OCI-LY1 (cell line): Measurements from ENCODE around the gene SLC16A13.

Source experiments
- H2AFZ ChIP-seq: fragments of 200-600 bp; sonication (generic), shearing (Covaris generic); 2 replicates; pipeline ENCODE4 v1.6.0; 2014; ENCODE audit warnings: antibody characterized with exemption, mild to moderate bottlenecking, low read length
- H3F3A ChIP-seq: fragments of 200-600 bp; sonication (generic), shearing (Covaris generic); 2 replicates; pipeline ENCODE4 v1.6.0; 2014; ENCODE audit warnings: mild to moderate bottlenecking, antibody characterized with exemption, low read length, moderate library complexity; ENCODE audit not compliant: insufficient read depth
- H3K27ac ChIP-seq: fragments of 200-600 bp; sonication (generic); 2 replicates; pipeline ENCODE4 v1.5.1; 2014; ENCODE audit warnings: low read length, mixed run types, mild to moderate bottlenecking, low read depth; ENCODE audit not compliant: poor library complexity, severe bottlenecking
- H3K27me3 ChIP-seq: fragments of 200-600 bp; sonication (generic); 2 replicates; pipeline ENCODE4 v1.6.0; 2014; ENCODE audit warnings: antibody characterized with exemption, mild to moderate bottlenecking, low read length, moderate library complexity; ENCODE audit not compliant: insufficient read depth
- H3K36me3 ChIP-seq: fragments of 200-600 bp; sonication (generic); 2 replicates; pipeline ENCODE4 v1.6.1; 2014; ENCODE audit warnings: mild to moderate bottlenecking, antibody characterized with exemption, low read length, moderate library complexity, mixed read lengths; ENCODE audit not compliant: insufficient read depth
- H3K4me1 ChIP-seq: fragments of 200-600 bp; sonication (generic); 2 replicates; pipeline ENCODE4 v1.5.1; 2014; ENCODE audit warnings: mild to moderate bottlenecking, low read length, moderate library complexity; ENCODE audit not compliant: insufficient read depth, severe bottlenecking
- H3K4me2 ChIP-seq: fragments of 200-600 bp; sonication (generic), shearing (Covaris generic); 2 replicates; pipeline ENCODE4 v1.6.1; 2014; ENCODE audit warnings: low read length
- H3K4me3 ChIP-seq: fragments of 200-600 bp; sonication (generic); 2 replicates; pipeline ENCODE4 v1.5.1; 2014; ENCODE audit warnings: low read length, low read depth, mild to moderate bottlenecking, mixed read lengths; ENCODE audit not compliant: poor library complexity, severe bottlenecking
- H3K79me2 ChIP-seq: fragments of 200-600 bp; shearing (Covaris generic); 2 replicates; pipeline ENCODE4 v1.6.1; 2016; ENCODE audit warnings: mixed run types, low read length, mixed read lengths; ENCODE audit not compliant: insufficient read depth
- H3K9ac ChIP-seq: fragments of 200-600 bp; sonication (generic), shearing (Covaris generic); 2 replicates; pipeline ENCODE4 v1.6.1; 2014; ENCODE audit warnings: mild to moderate bottlenecking, low read length, mixed read lengths
- H3K9me2 ChIP-seq: fragments of 200-600 bp; sonication (generic), shearing (Covaris generic); 2 replicates; pipeline ENCODE4 v1.6.1; 2014; ENCODE audit warnings: low read depth, mild to moderate bottlenecking, low read length, mixed read lengths
- H3K9me3 ChIP-seq: fragments of 200-600 bp; shearing (Covaris generic); 2 replicates; pipeline ENCODE4 v1.6.1; 2014; ENCODE audit warnings: low read length, mixed read lengths
- H4K20me1 ChIP-seq: fragments of 200-600 bp; sonication (generic), shearing (Covaris generic); 2 replicates; pipeline ENCODE4 v1.6.0; 2016; ENCODE audit warnings: mild to moderate bottlenecking, low read length; ENCODE audit not compliant: insufficient read depth
- CTCF ChIP-seq: fragments of 200-600 bp; sonication (generic), shearing (Covaris generic); IDR thresholded peaks from 2 replicates; pipeline ENCODE4 v1.5.1; 2017; ENCODE audit warnings: mild to moderate bottlenecking, antibody characterized with exemption, low read length, moderate library complexity, mixed read lengths
- EZH2 ChIP-seq: fragments of 200-600 bp; sonication (generic), shearing (Covaris generic); IDR thresholded peaks from 2 replicates; pipeline ENCODE4 v1.8.0; 2017; ENCODE audit warnings: borderline replicate concordance, mixed run types, mild to moderate bottlenecking, antibody characterized with exemption, low read length, moderate library complexity, mixed read lengths

SLC16A13 gene

GRCh38 chr17:7070712-7071111 lies 34.9 kb downstream of the SLC16A13 start:
- TF ChIP-seq EZH2 (no peak), CTCF (no peak)
- no peaks in the 10 kb centered on the region for H3K79me2 ChIP-seq
- no peak overlapping the region for H3K9ac ChIP-seq
- H3K4me1 ChIP-seq, result no peaks in the 10 kb centered on the region
- no peaks in the 10 kb centered on the region for H3K9me2 ChIP-seq
- H3K4me3 ChIP-seq, result no peak overlapping the region
- H4K20me1 ChIP-seq, result no peaks in the 10 kb centered on the region
- H3K9me3 ChIP-seq, result no peaks in the 10 kb centered on the region
- H2AFZ ChIP-seq, result no peak overlapping the region
- H3K4me2 ChIP-seq, result no peak overlapping the region
- peaks cover 6% of the 10 kb centered on the region; the same call in 1 of the 2 replicates for H3K27me3 ChIP-seq
- no peaks in the 10 kb centered on the region for H3F3A ChIP-seq
- H3K36me3 ChIP-seq, result no peaks in the 10 kb centered on the region; the same call in 1 of the 2 replicates
- H3K27ac ChIP-seq, result no peak overlapping the region

GRCh38 chr17:7072406-7072805 lies 36.6 kb downstream of the SLC16A13 start:
- H3F3A ChIP-seq, result no peaks in the 10 kb centered on the region
- no peak overlapping the region for H3K4me3 ChIP-seq
- no peaks in the 10 kb centered on the region; the same call in 1 of the 2 replicates for H3K36me3 ChIP-seq
- no peak overlapping the region for H2AFZ ChIP-seq
- H3K9me2 ChIP-seq, result no peaks in the 10 kb centered on the region
- TF ChIP-seq EZH2 (no peak), CTCF (no peak)
- H3K27ac ChIP-seq, result no peak overlapping the region
- H3K9me3 ChIP-seq, result no peaks in the 10 kb centered on the region
- no peaks in the 10 kb centered on the region for H3K79me2 ChIP-seq
- no peaks in the 10 kb centered on the region for H3K4me1 ChIP-seq
- H3K4me2 ChIP-seq, result no peak overlapping the region
- no peak overlapping the region for H3K9ac ChIP-seq
- peaks cover 8% of the 10 kb centered on the region; the same call in 1 of the 2 replicates for H3K27me3 ChIP-seq
- H4K20me1 ChIP-seq, result no peaks in the 10 kb centered on the region

GRCh38 chr17:7074931-7075330 lies 39.1 kb downstream of the SLC16A13 start:
- Histone ChIP-seq H4K20me1 (no peaks in the 10 kb centered on the region), H3K27me3 (peaks cover 2% of the 10 kb centered on the region; the same call in 1 of the 2 replicates)
- TF ChIP-seq EZH2 (no peak), CTCF (no peak)

More at GRCh38 chr17:7074931-7075330, 39.1 kb downstream of the SLC16A13 start:
- no peaks in the 10 kb centered on the region for H3K79me2 ChIP-seq
- H3K4me2 ChIP-seq, result no peak overlapping the region
- H3K27ac ChIP-seq, result no peak overlapping the region
- H3K36me3 ChIP-seq, result no peaks in the 10 kb centered on the region
- H3K9me3 ChIP-seq, result no peaks in the 10 kb centered on the region
- H3K4me3 ChIP-seq, result no peak overlapping the region
- H3K9me2 ChIP-seq, result no peaks in the 10 kb centered on the region
- no peaks in the 10 kb centered on the region for H3F3A ChIP-seq
- no peaks in the 10 kb centered on the region for H3K4me1 ChIP-seq
- H2AFZ ChIP-seq, result no peak overlapping the region
- no peak overlapping the region for H3K9ac ChIP-seq
